ENCODE results near the gene SNRK.

GRCh38 chr3:43287500-43287873 lies 1.1 kb downstream of the SNRK start:
- TF ChIP-seq, protein P1, sequence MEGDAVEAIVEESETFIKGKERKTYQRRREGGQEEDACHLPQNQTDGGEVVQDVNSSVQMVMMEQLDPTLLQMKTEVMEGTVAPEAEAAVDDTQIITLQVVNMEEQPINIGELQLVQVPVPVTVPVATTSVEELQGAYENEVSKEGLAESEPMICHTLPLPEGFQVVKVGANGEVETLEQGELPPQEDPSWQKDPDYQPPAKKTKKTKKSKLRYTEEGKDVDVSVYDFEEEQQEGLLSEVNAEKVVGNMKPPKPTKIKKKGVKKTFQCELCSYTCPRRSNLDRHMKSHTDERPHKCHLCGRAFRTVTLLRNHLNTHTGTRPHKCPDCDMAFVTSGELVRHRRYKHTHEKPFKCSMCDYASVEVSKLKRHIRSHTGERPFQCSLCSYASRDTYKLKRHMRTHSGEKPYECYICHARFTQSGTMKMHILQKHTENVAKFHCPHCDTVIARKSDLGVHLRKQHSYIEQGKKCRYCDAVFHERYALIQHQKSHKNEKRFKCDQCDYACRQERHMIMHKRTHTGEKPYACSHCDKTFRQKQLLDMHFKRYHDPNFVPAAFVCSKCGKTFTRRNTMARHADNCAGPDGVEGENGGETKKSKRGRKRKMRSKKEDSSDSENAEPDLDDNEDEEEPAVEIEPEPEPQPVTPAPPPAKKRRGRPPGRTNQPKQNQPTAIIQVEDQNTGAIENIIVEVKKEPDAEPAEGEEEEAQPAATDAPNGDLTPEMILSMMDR (IDR thresholded peaks at IDR 0.05; ENCODE audit: insufficient read depth, low read length, poor library complexity, severe bottlenecking): no peak
- TF ChIP-seq EZH2phosphoT487 (conservative IDR thresholded peaks at IDR 0.05; ENCODE audit: low read length): no peak
